HepG2 (cell line): ENCODE measurements around the gene CADM1. TPM values are rescaled to one million over a fixed set of nuclear protein-coding genes. Genes with fewer than 3 reads are reported as not detected.

Experiments used
- ATAC-seq: fragments of 200-7000 bp; cut with Tn5 transposase; 3 replicates; pipeline ENCODE4 v1.9.1; 2020; ENCODE audit warnings: mild to moderate bottlenecking, moderate library complexity
- BruUV-seq: library from RNA; stranded (reverse); fragments of 400-500 nt; replicated peaks from 2 replicates; lab custom pipeline; 2021; lab: Mats Ljungman, UMichigan
- CTCF ChIA-PET: fragments of 300-600 bp; formaldehyde crosslinking; extraction: SDS; loops from one replicate; lab custom pipeline; 2021; ENCODE audit warnings: low total read pairs, inconsistent platforms, low intra/inter-chr PET ratio; lab: Yijun Ruan, JAX
- POLR2A ChIA-PET: fragments of 350-600 bp; sonication (Branson Sonifier 250); formaldehyde crosslinking; loops from one replicate; lab custom pipeline; 2020; ENCODE audit warnings: antibody characterized with exemption, inconsistent platforms; lab: Yijun Ruan, JAX
- DNase-seq: peaks from one replicate; pipeline ENCODE4 v3.0.0-alpha.2; 2015; ENCODE audit warnings: low spot score
- FAIRE-seq: peaks from 3 replicates; lab custom pipeline; 2011; peaks lifted over from hg19 to GRCh38; lab: Jason Lieb, UNC
- H2AFZ ChIP-seq: one replicate; pipeline ENCODE4 v1.6.1; 2011; ENCODE audit warnings: low read length, inconsistent platforms
- H3K27ac ChIP-seq: fragments of 300-600 bp; 3 replicates; pipeline ENCODE4 v1.8.0; 2011; ENCODE audit warnings: mixed run types, mild to moderate bottlenecking, mixed read lengths, low read length, inconsistent platforms; ENCODE audit not compliant: insufficient read depth; ENCODE audit errors: extremely low read length
- H3K27me3 ChIP-seq, 2 experiments: fragments of 200-600 bp in 1 of 2; 2 replicates in 1 of 2; 3 replicates in 1 of 2; pipeline versions ENCODE4 v1.6.0 to v1.8.0; 2011; ENCODE audit warnings: low read length in 2 of 2, mild to moderate bottlenecking in 2 of 2, moderate library complexity in 2 of 2, inconsistent platforms in 1 of 2; ENCODE audit not compliant: insufficient read depth in 2 of 2, control insufficient read depth in 1 of 2
- H3K36me3 ChIP-seq, 2 experiments: fragments of 200-600 bp in 1 of 2; replicated peaks in 1 of 2; 2 replicates in 1 of 2; 3 replicates in 1 of 2; pipeline versions ENCODE4 v1.5.1 to v1.8.0; 2011; ENCODE audit warnings: low read length in 2 of 2, inconsistent platforms in 1 of 2; ENCODE audit not compliant: insufficient read depth in 2 of 2, control insufficient read depth in 1 of 2
- H3K4me1 ChIP-seq: 2 replicates; pipeline ENCODE4 v1.5.1; 2012; ENCODE audit warnings: low read length, inconsistent platforms; ENCODE audit not compliant: insufficient read depth
- H3K4me2 ChIP-seq: 2 replicates; pipeline ENCODE4 v1.6.0; 2011; ENCODE audit warnings: low read depth, low read length, inconsistent platforms
- H3K4me3 ChIP-seq, 3 experiments: fragments of 200-600 bp in 1 of 3; sonication (generic), shearing (Covaris generic) in 1 of 3; replicated peaks in 1 of 3; 2 replicates each; pipeline ENCODE4 v1.5.1; 2011 to 2016; ENCODE audit warnings: low read length in 3 of 3, inconsistent platforms in 2 of 3, low read depth in 2 of 3, mild to moderate bottlenecking in 2 of 3, control low read depth in 1 of 3, mixed read lengths in 1 of 3; ENCODE audit not compliant: insufficient read depth in 1 of 3
- H3K79me2 ChIP-seq: one replicate; pipeline ENCODE4 v1.6.1; 2011; ENCODE audit warnings: low read length, inconsistent platforms; ENCODE audit not compliant: insufficient read depth
- H3K9ac ChIP-seq: 2 replicates; pipeline ENCODE4 v1.6.0; 2011; ENCODE audit warnings: mild to moderate bottlenecking, low read depth, low read length, inconsistent platforms; ENCODE audit not compliant: insufficient read depth
- H3K9me3 ChIP-seq: 2 replicates; pipeline ENCODE4 v1.5.1; 2012; ENCODE audit warnings: mild to moderate bottlenecking, low read length
- H4K20me1 ChIP-seq: 2 replicates; pipeline ENCODE4 v1.6.0; 2011; ENCODE audit warnings: inconsistent platforms, mild to moderate bottlenecking, low read length, moderate library complexity; ENCODE audit not compliant: insufficient read depth
- EP300 ChIP-seq, 3 experiments: sonication (generic) in 1 of 3; formaldehyde crosslinking in 1 of 3; IDR thresholded peaks; 2 replicates each; pipeline versions ENCODE4 v1.5.1 to v1.6.1; 2011 to 2020; ENCODE audit warnings: low read depth in 2 of 3, low read length in 2 of 3, borderline replicate concordance in 1 of 3, improper control_type of control experiment in 1 of 3, mild to moderate bottlenecking in 1 of 3, missing genetic modification reagents in 1 of 3, moderate library complexity in 1 of 3
- HHEX ChIP-seq: IDR thresholded peaks from 2 replicates; pipeline ENCODE4 v1.6.1; 2016; ENCODE audit warnings: control low read depth
- NPAS2 ChIP-seq: sonication (generic); formaldehyde crosslinking; IDR thresholded peaks from 2 replicates; pipeline ENCODE4 v1.8.0; 2022; ENCODE audit warnings: mild to moderate bottlenecking, missing genetic modification reagents, borderline replicate concordance
- POLR2AphosphoS2 ChIP-seq: IDR thresholded peaks from 2 replicates; pipeline ENCODE4 v1.6.1; 2011; ENCODE audit warnings: low read depth, low read length, improper control_type of control experiment
- SOX13 ChIP-seq, 3 experiments: fragments of 450-650 bp in 1 of 3; sonication (generic) in 1 of 3; formaldehyde crosslinking in 1 of 3; IDR thresholded peaks in 2 of 3; conservative IDR thresholded peaks in 1 of 3; 2 replicates each; pipeline versions ENCODE4 v1.5.0 to v1.6.1; 2016 to 2020; ENCODE audit warnings: antibody characterized with exemption in 1 of 3, mild to moderate bottlenecking in 1 of 3, missing compliant biosample characterization in 1 of 3, missing genetic modification reagents in 1 of 3, moderate library complexity in 1 of 3
- SOX5 ChIP-seq: IDR thresholded peaks from 2 replicates; pipeline ENCODE4 v1.6.1; 2016; ENCODE audit warnings: borderline replicate concordance
- ZNF101 ChIP-seq: sonication (generic); formaldehyde crosslinking; IDR thresholded peaks from 2 replicates; pipeline ENCODE4 v1.4.0; 2020; ENCODE audit warnings: mild to moderate bottlenecking, low read depth, missing genetic modification reagents, borderline replicate concordance
- ZNF136 ChIP-seq: sonication (generic); formaldehyde crosslinking; IDR thresholded peaks from 2 replicates; pipeline ENCODE4 v1.8.1; 2022; ENCODE audit warnings: low read depth, mild to moderate bottlenecking, moderate library complexity, missing genetic modification reagents
- ZNF232 ChIP-seq: sonication (generic); formaldehyde crosslinking; IDR thresholded peaks from 2 replicates; pipeline ENCODE4 v1.4.0; 2020; ENCODE audit warnings: missing genetic modification reagents, borderline replicate concordance
- ZNF570 ChIP-seq: sonication (generic); formaldehyde crosslinking; IDR thresholded peaks from 2 replicates; pipeline ENCODE4 v1.4.0; 2020; ENCODE audit warnings: mild to moderate bottlenecking, missing genetic modification reagents, borderline replicate concordance
- ZNF761 ChIP-seq: sonication (generic); formaldehyde crosslinking; conservative IDR thresholded peaks from 2 replicates; pipeline ENCODE4 v1.4.0; 2020; ENCODE audit warnings: mild to moderate bottlenecking, missing genetic modification reagents
- WGBS: methylation state at CpG from one replicate; pipeline ENCODE4 v1.1.6; 2017; ENCODE audit warnings: low lambda C conversion rate; 5-methylcytosine and 5-hydroxymethylcytosine counted together
- in situ Hi-C: cut with HindIII; loops from 2 replicates; pipeline ENCODE4 v1.10.0; 2017; ENCODE audit warnings: low pct_unique_long_range_greater_than_20kb; ENCODE audit not compliant: extremely low pct_ligation_motif_present
- intact Hi-C: fragments of 100-400 bp; cut with micrococcal nuclease; formaldehyde crosslinking; loops from one replicate; pipeline ENCODE4 v1.10.0; 2022; ENCODE audit not compliant: unreplicated experiment
- polyA plus RNA-seq, 8 experiments: library from polyadenylated mRNA; depleted of rRNA in 3 of 8; stranded (reverse) in 7 of 8; unstranded in 1 of 8; fragments of >200 nt; fragmentation: Illumina TruSeq in 4 of 8; extraction: Trizol in 4 of 8; gene quantifications; 2 replicates each; pipeline versions ENCODE4 v1.2.1 to v1.2.3, GENCODE V29; 2011 to 2016; ENCODE audit warnings: low read depth in 4 of 8, missing spikeins in 1 of 8, mixed read lengths in 1 of 8; ENCODE audit not compliant: insufficient read depth in 1 of 8
- total RNA-seq, 5 experiments: library from RNA; depleted of rRNA; stranded (reverse); fragments of >200 nt; fragmentation: Illumina TruSeq; extraction: Trizol; gene quantifications; 2 replicates each; pipeline ENCODE4 v1.2.3, GENCODE V29; 2016; ENCODE audit warnings: low read depth in 1 of 5
- TF ChIP-seq, protein P1 (sequence below): sonication (generic); formaldehyde crosslinking; IDR thresholded peaks from 2 replicates; pipeline ENCODE4 v1.5.0; 2020; ENCODE audit warnings: mild to moderate bottlenecking, missing genetic modification reagents
- TF ChIP-seq, protein P2 (sequence below): IDR thresholded peaks from 2 replicates; pipeline ENCODE4 v1.6.1; 2016
- TF ChIP-seq, protein P3 (sequence below): sonication (generic); formaldehyde crosslinking; IDR thresholded peaks from 2 replicates; pipeline ENCODE4 v1.9.0; 2022; ENCODE audit warnings: low read depth, missing genetic modification reagents

The CADM1 gene
- total and polyA plus RNA-seq, 2 of the 13 experiments (the other 11 are each of a cell fraction or from before 2014, with no cell fraction given): 71.3 to 122 TPM

DNA sequence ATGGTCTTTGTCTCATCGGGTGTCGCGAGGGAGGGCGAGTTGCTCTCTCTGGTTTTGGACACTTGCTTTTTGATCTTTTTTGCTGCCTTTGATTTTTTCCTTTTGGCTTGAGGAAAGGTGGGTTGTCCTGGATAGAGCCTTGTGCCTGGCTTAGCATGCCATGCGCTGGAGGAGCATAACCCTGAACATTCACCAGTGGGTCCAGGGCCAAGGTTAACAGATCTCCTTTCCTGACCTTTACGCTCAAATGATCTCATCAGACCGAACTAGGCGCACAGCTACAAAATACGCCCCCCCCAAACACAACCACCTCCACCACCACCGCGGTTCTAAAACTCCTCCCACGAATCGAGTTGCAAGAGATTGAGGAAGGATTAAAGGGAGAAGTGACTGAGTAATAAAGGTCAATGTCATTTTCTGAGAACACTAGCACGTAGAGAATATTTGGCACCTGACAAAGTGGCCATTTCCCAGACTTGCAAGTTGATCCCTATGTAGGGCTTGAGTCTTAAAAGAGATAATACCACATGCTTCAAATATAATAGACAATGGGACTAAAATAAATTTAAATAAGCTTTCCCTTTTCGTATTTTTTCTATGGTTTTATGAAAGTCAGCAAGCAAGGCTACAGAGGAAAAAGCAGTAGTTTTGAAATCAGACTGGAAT is 48.7 kb upstream of the CADM1 start (continued):
- TF ChIP-seq EP300 (IDR thresholded peaks at IDR 0.05; ENCODE audit: low read depth in 2 of 2, low read length in 2 of 2) (peak in 1 of 2 experiments; percentile 3; a peak in 1 of 4 replicates), EP300 (CRISPR knock-in tag; IDR thresholded peaks at IDR 0.05; ENCODE audit: borderline replicate concordance) (no peak)
- TF ChIP-seq, all 625 proteins: peak for 15

DNA sequence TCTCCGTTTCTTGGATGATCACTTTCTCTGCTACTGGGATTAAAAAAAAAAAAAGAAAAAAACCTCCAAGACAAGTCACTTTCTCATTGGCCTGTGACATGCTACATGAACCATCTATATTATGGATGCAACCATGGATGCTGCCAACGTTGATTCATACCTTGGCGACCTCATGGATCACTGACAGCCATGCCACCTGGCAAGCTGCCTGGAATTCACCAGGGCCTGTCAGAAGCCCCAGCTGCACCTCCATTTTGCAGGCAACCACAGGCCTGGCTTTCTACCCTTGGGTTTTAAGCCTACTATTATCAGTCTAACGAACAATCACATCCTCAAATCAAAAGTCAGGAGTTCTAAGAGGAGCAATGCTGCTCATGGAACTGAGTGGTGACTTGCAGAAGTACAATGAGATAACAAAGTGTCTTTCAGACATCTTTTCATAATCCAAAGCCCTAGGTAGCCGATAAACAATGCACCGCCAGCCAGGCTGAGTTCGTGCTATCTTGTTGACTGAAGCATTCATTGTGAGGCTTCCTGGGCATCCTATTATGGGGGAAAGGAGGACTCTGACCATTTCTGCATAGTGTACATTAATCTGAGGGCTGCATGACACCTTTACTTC is 48.0 kb upstream of the CADM1 start:
- Histone ChIP-seq H3K4me1 (peaks cover 56% of the 10 kb centered on the region), H4K20me1 (no peaks in the 10 kb centered on the region), H3K4me2 (peak overlapping the region; percentile 54), H3K9ac (no peak overlapping the region), H3K27me3 (no peaks in the 10 kb centered on the region), H2AFZ (no peak overlapping the region), H3K79me2 (no peaks in the 10 kb centered on the region), H3K4me3 (0 out of 6 replicates have a peak overlapping the region, but pooled peaks of 1 of the 3 experiments have one; percentile 7), H3K27ac (peak overlapping the region; percentile 10), H3K36me3 (no peaks in the 10 kb centered on the region), H3K9me3 (no peaks in the 10 kb centered on the region)
- intact Hi-C loops: no loop called here
- peak; percentile 14 for DNase-seq
- TF ChIP-seq, protein P1, sequence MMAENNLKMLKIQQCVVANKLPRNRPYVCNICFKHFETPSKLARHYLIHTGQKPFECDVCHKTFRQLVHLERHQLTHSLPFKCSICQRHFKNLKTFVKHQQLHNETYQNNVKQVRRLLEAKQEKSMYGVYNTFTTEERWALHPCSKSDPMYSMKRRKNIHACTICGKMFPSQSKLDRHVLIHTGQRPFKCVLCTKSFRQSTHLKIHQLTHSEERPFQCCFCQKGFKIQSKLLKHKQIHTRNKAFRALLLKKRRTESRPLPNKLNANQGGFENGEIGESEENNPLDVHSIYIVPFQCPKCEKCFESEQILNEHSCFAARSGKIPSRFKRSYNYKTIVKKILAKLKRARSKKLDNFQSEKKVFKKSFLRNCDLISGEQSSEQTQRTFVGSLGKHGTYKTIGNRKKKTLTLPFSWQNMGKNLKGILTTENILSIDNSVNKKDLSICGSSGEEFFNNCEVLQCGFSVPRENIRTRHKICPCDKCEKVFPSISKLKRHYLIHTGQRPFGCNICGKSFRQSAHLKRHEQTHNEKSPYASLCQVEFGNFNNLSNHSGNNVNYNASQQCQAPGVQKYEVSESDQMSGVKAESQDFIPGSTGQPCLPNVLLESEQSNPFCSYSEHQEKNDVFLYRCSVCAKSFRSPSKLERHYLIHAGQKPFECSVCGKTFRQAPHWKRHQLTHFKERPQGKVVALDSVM (CRISPR knock-in tag): no peak
- TF ChIP-seq ZNF232 (no peak), ZNF101 (CRISPR knock-in tag) (no peak), HHEX (no peak), SOX5 (peak; percentile 23; the same call in 1 of the 2 replicates), ZNF761 (CRISPR knock-in tag) (no peak), ZNF136 (CRISPR knock-in tag) (no peak), NPAS2 (CRISPR knock-in tag) (no peak), POLR2AphosphoS2 (no peak), SOX13 (IDR thresholded peaks at IDR 0.05) (no peak), SOX13 (CRISPR knock-in tag; conservative IDR thresholded peaks at IDR 0.05 in 1 of 2, IDR thresholded peaks at IDR 0.05 in 1 of 2) (0 out of 4 replicates have a peak, but pooled peaks of 1 of the 2 experiments have one; percentile 16), ZNF570 (no peak)
- TF ChIP-seq, protein P2, sequence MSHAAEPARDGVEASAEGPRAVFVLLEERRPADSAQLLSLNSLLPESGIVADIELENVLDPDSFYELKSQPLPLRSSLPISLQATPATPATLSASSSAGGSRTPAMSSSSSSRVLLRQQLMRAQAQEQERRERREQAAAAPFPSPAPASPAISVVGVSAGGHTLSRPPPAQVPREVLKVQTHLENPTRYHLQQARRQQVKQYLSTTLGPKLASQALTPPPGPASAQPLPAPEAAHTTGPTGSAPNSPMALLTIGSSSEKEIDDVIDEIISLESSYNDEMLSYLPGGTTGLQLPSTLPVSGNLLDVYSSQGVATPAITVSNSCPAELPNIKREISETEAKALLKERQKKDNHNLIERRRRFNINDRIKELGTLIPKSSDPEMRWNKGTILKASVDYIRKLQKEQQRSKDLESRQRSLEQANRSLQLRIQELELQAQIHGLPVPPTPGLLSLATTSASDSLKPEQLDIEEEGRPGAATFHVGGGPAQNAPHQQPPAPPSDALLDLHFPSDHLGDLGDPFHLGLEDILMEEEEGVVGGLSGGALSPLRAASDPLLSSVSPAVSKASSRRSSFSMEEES: no peak
- TF ChIP-seq, protein P3, sequence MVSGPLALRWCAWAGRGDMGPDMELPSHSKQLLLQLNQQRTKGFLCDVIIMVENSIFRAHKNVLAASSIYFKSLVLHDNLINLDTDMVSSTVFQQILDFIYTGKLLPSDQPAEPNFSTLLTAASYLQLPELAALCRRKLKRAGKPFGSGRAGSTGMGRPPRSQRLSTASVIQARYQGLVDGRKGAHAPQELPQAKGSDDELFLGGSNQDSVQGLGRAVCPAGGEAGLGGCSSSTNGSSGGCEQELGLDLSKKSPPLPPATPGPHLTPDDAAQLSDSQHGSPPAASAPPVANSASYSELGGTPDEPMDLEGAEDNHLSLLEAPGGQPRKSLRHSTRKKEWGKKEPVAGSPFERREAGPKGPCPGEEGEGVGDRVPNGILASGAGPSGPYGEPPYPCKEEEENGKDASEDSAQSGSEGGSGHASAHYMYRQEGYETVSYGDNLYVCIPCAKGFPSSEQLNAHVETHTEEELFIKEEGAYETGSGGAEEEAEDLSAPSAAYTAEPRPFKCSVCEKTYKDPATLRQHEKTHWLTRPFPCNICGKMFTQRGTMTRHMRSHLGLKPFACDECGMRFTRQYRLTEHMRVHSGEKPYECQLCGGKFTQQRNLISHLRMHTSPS (CRISPR knock-in tag): no peak
- no peak; the same call in 2 of the 3 replicates for ATAC-seq
- POLR2A ChIA-PET: no interaction called here
- FAIRE-seq: peak; percentile 34
- 53% methylated on average over 7 of the region's 7 CpGs for WGBS
- in situ Hi-C loops: no loop called here
- BruUV-seq: no TSS peak
- CTCF ChIA-PET: no interaction called here
